Measurements from ENCODE around the gene KLHL29.

The KLHL29 gene

DNA sequence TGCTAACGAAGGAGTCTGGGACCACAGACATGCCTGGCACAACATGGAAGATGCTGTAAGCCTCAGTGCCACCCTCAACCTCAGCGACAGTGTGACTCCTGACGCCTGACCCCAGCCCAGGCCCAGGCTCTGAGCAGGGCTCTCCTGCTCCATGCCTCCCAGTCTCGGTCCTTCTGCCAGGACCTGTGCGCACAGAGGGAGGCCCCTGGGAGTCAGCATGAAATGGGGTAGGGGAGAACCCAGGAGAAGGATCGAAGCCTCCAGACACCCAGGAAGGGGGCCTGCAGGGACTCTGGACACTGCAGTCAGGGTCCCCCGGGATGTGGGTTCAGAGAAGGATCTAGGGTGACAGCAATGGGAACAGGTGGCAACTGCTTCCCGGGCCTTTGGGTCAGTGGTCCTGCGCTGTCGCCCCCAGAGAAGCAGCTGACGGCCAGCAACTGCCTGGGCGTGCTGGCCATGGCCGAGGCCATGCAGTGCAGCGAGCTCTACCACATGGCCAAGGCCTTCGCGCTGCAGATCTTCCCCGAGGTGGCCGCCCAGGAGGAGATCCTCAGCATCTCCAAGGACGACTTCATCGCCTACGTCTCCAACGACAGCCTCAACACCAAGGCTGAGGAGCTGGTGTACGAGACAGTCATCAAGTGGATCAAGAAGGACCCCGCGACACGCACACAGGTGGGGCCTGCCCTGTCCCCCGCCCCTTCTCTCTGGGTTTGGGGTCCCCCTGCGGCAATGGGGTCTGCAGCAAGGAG is 308.0 kb downstream of the KLHL29 start:
- TF ChIP-seq TAF1 (IDR thresholded peaks at IDR 0.05; ENCODE audit: borderline replicate concordance, insufficient read depth, low read length), result no peak
- TF ChIP-seq SIN3A (IDR thresholded peaks at IDR 0.05; ENCODE audit: borderline replicate concordance, insufficient read depth, low read length), result no peak
- no peak for TF ChIP-seq POLR2AphosphoS5 (IDR thresholded peaks at IDR 0.05; ENCODE audit: low read depth, low read length)
- TF ChIP-seq FOXP2 (optimal IDR thresholded peaks at IDR 0.05; ENCODE audit: borderline replicate concordance, extremely low read depth, extremely low read length, insufficient read depth), result no peak
- TF ChIP-seq, protein P1, sequence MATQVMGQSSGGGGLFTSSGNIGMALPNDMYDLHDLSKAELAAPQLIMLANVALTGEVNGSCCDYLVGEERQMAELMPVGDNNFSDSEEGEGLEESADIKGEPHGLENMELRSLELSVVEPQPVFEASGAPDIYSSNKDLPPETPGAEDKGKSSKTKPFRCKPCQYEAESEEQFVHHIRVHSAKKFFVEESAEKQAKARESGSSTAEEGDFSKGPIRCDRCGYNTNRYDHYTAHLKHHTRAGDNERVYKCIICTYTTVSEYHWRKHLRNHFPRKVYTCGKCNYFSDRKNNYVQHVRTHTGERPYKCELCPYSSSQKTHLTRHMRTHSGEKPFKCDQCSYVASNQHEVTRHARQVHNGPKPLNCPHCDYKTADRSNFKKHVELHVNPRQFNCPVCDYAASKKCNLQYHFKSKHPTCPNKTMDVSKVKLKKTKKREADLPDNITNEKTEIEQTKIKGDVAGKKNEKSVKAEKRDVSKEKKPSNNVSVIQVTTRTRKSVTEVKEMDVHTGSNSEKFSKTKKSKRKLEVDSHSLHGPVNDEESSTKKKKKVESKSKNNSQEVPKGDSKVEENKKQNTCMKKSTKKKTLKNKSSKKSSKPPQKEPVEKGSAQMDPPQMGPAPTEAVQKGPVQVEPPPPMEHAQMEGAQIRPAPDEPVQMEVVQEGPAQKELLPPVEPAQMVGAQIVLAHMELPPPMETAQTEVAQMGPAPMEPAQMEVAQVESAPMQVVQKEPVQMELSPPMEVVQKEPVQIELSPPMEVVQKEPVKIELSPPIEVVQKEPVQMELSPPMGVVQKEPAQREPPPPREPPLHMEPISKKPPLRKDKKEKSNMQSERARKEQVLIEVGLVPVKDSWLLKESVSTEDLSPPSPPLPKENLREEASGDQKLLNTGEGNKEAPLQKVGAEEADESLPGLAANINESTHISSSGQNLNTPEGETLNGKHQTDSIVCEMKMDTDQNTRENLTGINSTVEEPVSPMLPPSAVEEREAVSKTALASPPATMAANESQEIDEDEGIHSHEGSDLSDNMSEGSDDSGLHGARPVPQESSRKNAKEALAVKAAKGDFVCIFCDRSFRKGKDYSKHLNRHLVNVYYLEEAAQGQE (IDR thresholded peaks at IDR 0.05; ENCODE audit: insufficient read depth in 1 of 2, low read depth in 2 of 2, low read length in 2 of 2), result no peak

- TF ChIP-seq SIN3A (IDR thresholded peaks at IDR 0.05; ENCODE audit: borderline replicate concordance, insufficient read depth, low read length), result no peak
- TF ChIP-seq TAF1 (IDR thresholded peaks at IDR 0.05; ENCODE audit: borderline replicate concordance, insufficient read depth, low read length), result no peak
- no peak for TF ChIP-seq POLR2AphosphoS5 (IDR thresholded peaks at IDR 0.05; ENCODE audit: low read depth, low read length)
- TF ChIP-seq FOXP2 (optimal IDR thresholded peaks at IDR 0.05; ENCODE audit: borderline replicate concordance, extremely low read depth, extremely low read length, insufficient read depth), result no peak
- TF ChIP-seq, protein P1 (IDR thresholded peaks at IDR 0.05; ENCODE audit: insufficient read depth in 1 of 2, low read depth in 2 of 2, low read length in 2 of 2), result no peak
Measured at GRCh38 chr2:23693606-23693951, 308.6 kb downstream of the KLHL29 start.

- TF ChIP-seq TAF1 (IDR thresholded peaks at IDR 0.05; ENCODE audit: borderline replicate concordance, insufficient read depth, low read length) (no peak), POLR2AphosphoS5 (IDR thresholded peaks at IDR 0.05; ENCODE audit: low read depth, low read length) (no peak), FOXP2 (optimal IDR thresholded peaks at IDR 0.05; ENCODE audit: borderline replicate concordance, extremely low read depth, extremely low read length, insufficient read depth) (no peak), SIN3A (IDR thresholded peaks at IDR 0.05; ENCODE audit: borderline replicate concordance, insufficient read depth, low read length) (no peak)
- TF ChIP-seq, protein P1 (IDR thresholded peaks at IDR 0.05; ENCODE audit: insufficient read depth in 1 of 2, low read depth in 2 of 2, low read length in 2 of 2), result no peak
Measured at GRCh38 chr2:23694058-23695045, 309.4 kb downstream of the KLHL29 start.

GRCh38 chr2:23695214-23695889 is 310.4 kb downstream of the KLHL29 start:
- no peak for TF ChIP-seq FOXP2 (optimal IDR thresholded peaks at IDR 0.05; ENCODE audit: borderline replicate concordance, extremely low read depth, extremely low read length, insufficient read depth)
- TF ChIP-seq, protein P1 (IDR thresholded peaks at IDR 0.05; ENCODE audit: insufficient read depth in 1 of 2, low read depth in 2 of 2, low read length in 2 of 2), result no peak
- TF ChIP-seq TAF1 (IDR thresholded peaks at IDR 0.05; ENCODE audit: borderline replicate concordance, insufficient read depth, low read length), result no peak
- TF ChIP-seq SIN3A (IDR thresholded peaks at IDR 0.05; ENCODE audit: borderline replicate concordance, insufficient read depth, low read length), result no peak
- TF ChIP-seq POLR2AphosphoS5 (IDR thresholded peaks at IDR 0.05; ENCODE audit: low read depth, low read length), result no peak
